Neural progenitor cell (in vitro differentiated cells): ENCODE measurements around the gene NSUN2.

Source experiments
- EZH2 ChIP-seq: fragments of 200-600 bp; sonication (generic); IDR thresholded peaks from 2 replicates; pipeline ENCODE4 v1.6.1; 2017; ENCODE audit warnings: antibody characterized with exemption, mild to moderate bottlenecking, moderate library complexity
- EZH2phosphoT487 ChIP-seq: fragments of 200-600 bp; sonication (generic); IDR thresholded peaks from 2 replicates; pipeline ENCODE4 v1.6.1; 2017; ENCODE audit warnings: antibody characterized with exemption
- TF ChIP-seq, protein P1 (sequence below): fragments of 200-600 bp; sonication (generic); IDR thresholded peaks from 2 replicates; pipeline ENCODE4 v1.5.1; 2017; ENCODE audit warnings: antibody characterized with exemption, mild to moderate bottlenecking

- no peak for TF ChIP-seq EZH2
- TF ChIP-seq, protein P1, sequence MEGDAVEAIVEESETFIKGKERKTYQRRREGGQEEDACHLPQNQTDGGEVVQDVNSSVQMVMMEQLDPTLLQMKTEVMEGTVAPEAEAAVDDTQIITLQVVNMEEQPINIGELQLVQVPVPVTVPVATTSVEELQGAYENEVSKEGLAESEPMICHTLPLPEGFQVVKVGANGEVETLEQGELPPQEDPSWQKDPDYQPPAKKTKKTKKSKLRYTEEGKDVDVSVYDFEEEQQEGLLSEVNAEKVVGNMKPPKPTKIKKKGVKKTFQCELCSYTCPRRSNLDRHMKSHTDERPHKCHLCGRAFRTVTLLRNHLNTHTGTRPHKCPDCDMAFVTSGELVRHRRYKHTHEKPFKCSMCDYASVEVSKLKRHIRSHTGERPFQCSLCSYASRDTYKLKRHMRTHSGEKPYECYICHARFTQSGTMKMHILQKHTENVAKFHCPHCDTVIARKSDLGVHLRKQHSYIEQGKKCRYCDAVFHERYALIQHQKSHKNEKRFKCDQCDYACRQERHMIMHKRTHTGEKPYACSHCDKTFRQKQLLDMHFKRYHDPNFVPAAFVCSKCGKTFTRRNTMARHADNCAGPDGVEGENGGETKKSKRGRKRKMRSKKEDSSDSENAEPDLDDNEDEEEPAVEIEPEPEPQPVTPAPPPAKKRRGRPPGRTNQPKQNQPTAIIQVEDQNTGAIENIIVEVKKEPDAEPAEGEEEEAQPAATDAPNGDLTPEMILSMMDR: no peak
- no peak for TF ChIP-seq EZH2phosphoT487
These were observed 31.0 kb downstream of the NSUN2 start for GRCh38 chr5:6601816-6602215.
